Common myeloid progenitor, CD34-positive (primary cell): ENCODE results near the gene CNTFR.

Source experiments
- CTCF ChIA-PET: fragments of 350-600 bp; sonication (Branson Sonifier 250); formaldehyde crosslinking; loops from one replicate; lab custom pipeline; 2021; ENCODE audit warnings: antibody characterized with exemption; lab: Charles Lee
- POLR2A ChIA-PET: fragments of 350-600 bp; sonication (Branson Sonifier 250); formaldehyde crosslinking; loops from one replicate; lab custom pipeline; 2021; ENCODE audit warnings: antibody characterized with exemption; lab: Charles Lee
- DNase-seq, 3 donors: peaks; one replicate each; pipeline versions ENCODE4 v3.0.0 to v3.0.0-alpha.2; 2013
- H3K27ac ChIP-seq, 2 experiments: 1 replicate in 1 of 2; 2 replicates in 1 of 2; pipeline ENCODE4 v1.7.0; 2013; ENCODE audit warnings: inconsistent platforms in 2 of 2, low read length in 2 of 2, mild to moderate bottlenecking in 2 of 2, low read depth in 1 of 2, moderate library complexity in 1 of 2; ENCODE audit not compliant: severe bottlenecking in 2 of 2, insufficient read depth in 1 of 2, poor library complexity in 1 of 2
- H3K27me3 ChIP-seq, 5 experiments: replicated peaks in 2 of 5; 1 replicate in 3 of 5; 2 replicates in 2 of 5; pipeline versions ENCODE4 v1.6.1 to v1.7.0; 2013; ENCODE audit warnings: low read length in 4 of 5, mild to moderate bottlenecking in 2 of 5, moderate library complexity in 2 of 5, inconsistent platforms in 1 of 5; ENCODE audit not compliant: insufficient read depth in 5 of 5, control insufficient read depth in 4 of 5
- H3K36me3 ChIP-seq, 4 experiments: 1 replicate in 2 of 4; 2 replicates in 2 of 4; pipeline versions ENCODE4 v1.6.1 to v1.7.0; 2013; ENCODE audit warnings: low read length in 3 of 4, control low read depth in 1 of 4, mild to moderate bottlenecking in 1 of 4; ENCODE audit not compliant: control insufficient read depth in 4 of 4, insufficient read depth in 4 of 4
- H3K4me1 ChIP-seq, 4 experiments: 1 replicate in 3 of 4; 2 replicates in 1 of 4; pipeline versions ENCODE4 v1.6.1 to v1.7.1; 2013; ENCODE audit warnings: low read length in 3 of 4, mild to moderate bottlenecking in 3 of 4, control low read depth in 1 of 4, inconsistent platforms in 1 of 4, moderate library complexity in 1 of 4; ENCODE audit not compliant: control insufficient read depth in 4 of 4, insufficient read depth in 4 of 4; ENCODE audit errors: control extremely low read depth in 1 of 4
- H3K4me3 ChIP-seq, 7 experiments: 1 replicate in 4 of 7; 2 replicates in 3 of 7; pipeline versions ENCODE4 v1.5.1 to v1.7.0; 2013; ENCODE audit warnings: mild to moderate bottlenecking in 7 of 7, low read length in 6 of 7, moderate library complexity in 6 of 7, inconsistent platforms in 2 of 7, low read depth in 2 of 7, control low read depth in 1 of 7; ENCODE audit not compliant: insufficient read depth in 4 of 7, control insufficient read depth in 1 of 7; ENCODE audit errors: extremely low read depth in 1 of 7
- H3K9me3 ChIP-seq, 5 experiments: 1 replicate in 4 of 5; 2 replicates in 1 of 5; pipeline versions ENCODE4 v1.6.1 to v1.7.1; 2013; ENCODE audit warnings: low read length in 4 of 5, mild to moderate bottlenecking in 2 of 5, inconsistent platforms in 1 of 5, low read depth in 1 of 5, moderate library complexity in 1 of 5; ENCODE audit not compliant: control insufficient read depth in 4 of 5, insufficient read depth in 2 of 5; ENCODE audit errors: control extremely low read depth in 1 of 5
- WGBS: methylation state at CpG from one replicate; pipeline ENCODE4 v1.1.5; 2013; ENCODE audit not compliant: insufficient coverage; 5-methylcytosine and 5-hydroxymethylcytosine counted together

Gene CNTFR

GRCh38 chr9:34576597-34577399, 12.7 kb downstream of the CNTFR start:
- ChIA-PET CTCF (interaction anchor here (1.0 to 1.3 kb wide), 3 partner anchors 13 to 26 kb away, joined by 3 to 4 read pairs (median 4); no protein-coding TSS in a partner anchor), POLR2A (no interaction called here)
- Histone ChIP-seq H3K27ac (no peak overlapping the region), H3K4me3 (no peak overlapping the region), H3K36me3 (no peaks in the 10 kb centered on the region), H3K9me3 (no peaks in the 10 kb centered on the region), H3K4me1 (peaks cover 0 to 11% (median 8%) of the 10 kb centered on the region in 4 experiments), H3K27me3 (peaks cover 0 to 73% (median 41%) of the 10 kb centered on the region in 5 experiments)
- DNase-seq = no peak
- 85% methylated on average over 10 of the region's 14 CpGs for WGBS

GRCh38 chr9:34575862-34576596, 13.5 kb downstream of the CNTFR start:
- DNase-seq = no peak

GRCh38 chr9:34575241-34575640, 14.3 kb downstream of the CNTFR start:
- Histone ChIP-seq H3K36me3 (no peaks in the 10 kb centered on the region), H3K9me3 (no peaks in the 10 kb centered on the region), H3K27me3 (peaks cover 0 to 58% (median 31%) of the 10 kb centered on the region in 5 experiments), H3K4me3 (no peak overlapping the region), H3K27ac (no peak overlapping the region), H3K4me1 (peaks cover 0 to 11% (median 8%) of the 10 kb centered on the region in 4 experiments)
- POLR2A ChIA-PET = no interaction called here
- DNase-seq = no peak
- CTCF ChIA-PET = interaction anchor here (1.0 to 1.3 kb wide), 3 partner anchors 10 to 27 kb away, joined by 3 to 4 read pairs (median 4); no protein-coding TSS in a partner anchor
- 48% methylated on average over 7 of the region's 8 CpGs for WGBS

More at GRCh38 chr9:34575862-34576596, 13.5 kb downstream of the CNTFR start:
- no peaks in the 10 kb centered on the region for H3K9me3 ChIP-seq
- ChIA-PET POLR2A (no interaction called here), CTCF (interaction anchor here (0.6 to 1.3 kb wide), 4 partner anchors 9 to 29 kb away, joined by 3 to 4 read pairs (median 4); no protein-coding TSS in a partner anchor)
- no peak overlapping the region for H3K27ac ChIP-seq
- no peak overlapping the region for H3K4me3 ChIP-seq
- peaks cover 0 to 11% (median 8%) of the 10 kb centered on the region in 4 experiments for H3K4me1 ChIP-seq
- WGBS = 77% methylated on average over 15 of the region's 21 CpGs
- peaks cover 0 to 66% (median 34%) of the 10 kb centered on the region in 5 experiments for H3K27me3 ChIP-seq
- no peaks in the 10 kb centered on the region for H3K36me3 ChIP-seq

- H3K4me1 ChIP-seq = peaks cover 0 to 11% (median 8%) of the 10 kb centered on the region in 4 experiments
- H3K36me3 ChIP-seq = no peaks in the 10 kb centered on the region
- H3K4me3 ChIP-seq = no peak overlapping the region
- peaks cover 0 to 53% (median 36%) of the 10 kb centered on the region in 5 experiments for H3K27me3 ChIP-seq
- ChIA-PET CTCF (interaction anchor here (0.7 to 1.4 kb wide), 2 partner anchors 8 to 11 kb away, joined by 3 to 4 read pairs; no protein-coding TSS in a partner anchor), POLR2A (no interaction called here)
- DNase-seq = no peak
- WGBS = 98% methylated on average over 12 of the region's 12 CpGs
- no peak overlapping the region for H3K27ac ChIP-seq
- no peaks in the 10 kb centered on the region for H3K9me3 ChIP-seq
Observed at GRCh38 chr9:34574571-34574970, 15.0 kb downstream of the CNTFR start.

GRCh38 chr9:34573599-34574325, 15.8 kb downstream of the CNTFR start:
- Histone ChIP-seq H3K27ac (no peak overlapping the region), H3K36me3 (no peaks in the 10 kb centered on the region), H3K27me3 (peaks cover 0 to 48% (median 34%) of the 10 kb centered on the region in 5 experiments), H3K9me3 (no peaks in the 10 kb centered on the region), H3K4me1 (peaks cover 0 to 11% (median 7%) of the 10 kb centered on the region in 4 experiments), H3K4me3 (no peak overlapping the region)
- no peak for DNase-seq
- POLR2A ChIA-PET = no interaction called here
- CTCF ChIA-PET = interaction anchor here (0.7 to 1.4 kb wide), 3 partner anchors 9 to 18 kb away, joined by 3 to 4 read pairs (median 4); no protein-coding TSS in a partner anchor
- 98% methylated on average over 16 of the region's 17 CpGs for WGBS

GRCh38 chr9:34572628-34573027, 16.9 kb downstream of the CNTFR start:
- DNase-seq = no peak
- WGBS = 96% methylated on average over 6 of the region's 6 CpGs
- Histone ChIP-seq H3K4me3 (no peak overlapping the region), H3K36me3 (no peaks in the 10 kb centered on the region), H3K9me3 (no peaks in the 10 kb centered on the region), H3K27me3 (peaks cover 0 to 49% (median 28%) of the 10 kb centered on the region in 5 experiments), H3K27ac (no peak overlapping the region), H3K4me1 (peaks cover 0 to 2% (median 0%) of the 10 kb centered on the region in 4 experiments)
- POLR2A ChIA-PET = no interaction called here
- CTCF ChIA-PET = interaction anchor here (1.1 kb wide), 1 partner anchor 19 kb away, joined by 4 read pairs; no protein-coding TSS in a partner anchor
